A549 treated with AZD9567 at 1 μM for 4 hours (cell line): ENCODE measurements around the gene TMEM186. TPM values are rescaled to one million over a fixed set of nuclear protein-coding genes. Genes with fewer than 3 reads are reported as not detected.

Source experiments
- total RNA-seq: library from RNA; stranded (reverse); fragments of 200-300 nt; extraction: Qiagen RNA extraction; gene quantifications from 5 replicates; pipeline ENCODE4 v1.2.3, GENCODE V29; 2022; ENCODE audit not compliant: insufficient read depth

TMEM186 gene
- total RNA-seq, result 7.7 to 15.0 TPM (median 14.0 TPM) in 5 replicates

GRCh38 chr16:8797364-8798173, at the start of gene TMEM186, which contains the start of gene PMM2:
TSS of gene TMEM186 (minus strand) at chr16:8797639. CDS start at chr16:8797614, 25 bp downstream.
TSS of gene PMM2 (plus strand) at chr16:8797839. CDS start at chr16:8797883, 44 bp downstream.

Other genes starting within 250 kb of the TMEM186 start
- gene TMEM114, start 207.1 kb downstream of the TMEM186 start, total RNA-seq, result not detected in 5 replicates
- 22.0 to 27.9 TPM (median 25.0 TPM) in 5 replicates for gene METTL22, start 175.9 kb downstream of the TMEM186 start, total RNA-seq
- 0.22 to 0.40 TPM (median 0.33 TPM) in 5 replicates for gene ABAT, start 123.0 kb downstream of the TMEM186 start, total RNA-seq
- gene PMM2, start 200 bp upstream of the TMEM186 start, total RNA-seq, result 87.8 to 91.7 TPM (median 89.2 TPM) in 5 replicates
- 121 to 163 TPM (median 158 TPM) in 5 replicates for gene CARHSP1, start 71.4 kb upstream of the TMEM186 start, total RNA-seq
- not detected in 5 replicates for gene LITAFD, start 84.7 kb upstream of the TMEM186 start, total RNA-seq
- 72.5 to 83.5 TPM (median 76.5 TPM) in 5 replicates for gene USP7, start 166.3 kb upstream of the TMEM186 start, total RNA-seq